Lung (tissue), 12 donors: Measurements from ENCODE around the gene PLD5. TPM values are rescaled to one million over a fixed set of nuclear protein-coding genes. Genes with fewer than 3 reads are reported as not detected.

Experiments used
- ATAC-seq: fragments of 200-7000 bp; cut with Tn5 transposase; one replicate; pipeline ENCODE4 v1.9.1; 2020; ENCODE audit warnings: moderate number of reproducible peaks; ENCODE audit not compliant: insufficient read depth, low FRiP score
- DNase-seq, 3 donors: peaks; one replicate each; pipeline ENCODE4 v3.0.0-alpha.2; 2013 to 2017
- H3K27ac ChIP-seq, 2 donors: one replicate each; pipeline ENCODE4 v1.5.1; 2013; ENCODE audit warnings: mild to moderate bottlenecking in 2 of 2, moderate library complexity in 2 of 2, control low read depth in 1 of 2, inconsistent platforms in 1 of 2, low read depth in 1 of 2, low read length in 1 of 2
- H3K27me3 ChIP-seq, 3 donors: one replicate each; pipeline ENCODE4 v1.5.1; 2013; ENCODE audit warnings: low read length in 2 of 3; ENCODE audit not compliant: control insufficient read depth in 3 of 3, insufficient read depth in 3 of 3
- H3K36me3 ChIP-seq, 4 donors: one replicate each; pipeline ENCODE4 v1.5.1; 2013; ENCODE audit warnings: low read length in 4 of 4, mild to moderate bottlenecking in 1 of 4, moderate library complexity in 1 of 4; ENCODE audit not compliant: control insufficient read depth in 4 of 4, insufficient read depth in 4 of 4
- H3K4me1 ChIP-seq, 5 donors: one replicate each; pipeline ENCODE4 v1.5.1; 2013; ENCODE audit warnings: low read length in 5 of 5, mild to moderate bottlenecking in 2 of 5, moderate library complexity in 1 of 5; ENCODE audit not compliant: control insufficient read depth in 5 of 5, insufficient read depth in 5 of 5
- H3K4me3 ChIP-seq: one replicate; pipeline ENCODE4 v1.5.1; 2013; ENCODE audit warnings: mild to moderate bottlenecking, control low read depth, moderate library complexity
- H3K9ac ChIP-seq, 2 donors: one replicate each; pipeline ENCODE4 v1.5.1; 2013; ENCODE audit warnings: low read length in 2 of 2, control low read depth in 1 of 2; ENCODE audit not compliant: insufficient read depth in 1 of 2
- H3K9me3 ChIP-seq, 4 donors: one replicate each; pipeline ENCODE4 v1.5.1; 2013; ENCODE audit warnings: low read length in 3 of 4, mild to moderate bottlenecking in 1 of 4, moderate library complexity in 1 of 4; ENCODE audit not compliant: control insufficient read depth in 4 of 4, insufficient read depth in 3 of 4
- WGBS, 2 donors: extraction: QIAGEN DNeasy Blood & Tissue Kit; methylation state at CpG; one replicate each; pipeline ENCODE4 v1.1.7; 2013; 5-methylcytosine and 5-hydroxymethylcytosine counted together
- polyA plus RNA-seq, 2 donors: library from polyadenylated mRNA; stranded (reverse); fragments of 200-250 nt; gene quantifications; one replicate each; pipeline ENCODE4 v1.2.1, GENCODE V29; 2013
- total RNA-seq, 2 donors: library from RNA; depleted of rRNA in 1 of 2; stranded (reverse); fragments of >200 nt in 1 of 2; gene quantifications; one replicate each; pipeline ENCODE4 v1.2.1, GENCODE V29; 2014 to 2021
- TF ChIP-seq, protein P1 (sequence below): IDR thresholded peaks from 2 replicates; pipeline ENCODE4 v1.5.1; 2012; ENCODE audit warnings: mild to moderate bottlenecking; ENCODE audit errors: control extremely low read depth, extremely low read depth
- donor health status: control.
- donor health status: control.
- donor health status: Bipolar disorder and iron deficiency.
- donor health status: healthy.
- donor health status: DM: yes; HTN: yes; CAD: no.

The PLD5 gene
- total and polyA plus RNA-seq, 4 donors, result 0.09 to 0.43 (median 0.28) TPM

DNA sequence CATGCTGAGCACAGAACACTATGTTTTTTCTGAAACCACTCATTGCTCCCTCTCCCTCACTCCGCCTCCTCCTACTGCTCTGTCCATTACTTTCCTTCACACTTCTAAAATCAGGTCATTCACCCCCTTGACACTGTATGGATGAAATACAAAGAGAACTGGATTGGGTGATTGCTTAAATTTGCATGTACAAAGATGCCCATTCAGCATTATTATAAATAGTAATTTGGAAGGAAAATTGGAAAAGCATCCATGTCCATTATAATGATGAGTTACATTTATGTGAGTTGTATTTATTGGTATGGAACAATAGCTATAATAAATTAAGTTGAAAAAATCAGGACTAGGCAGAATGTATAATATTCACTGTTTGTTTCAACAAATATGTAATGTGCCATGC is 83.7 kb downstream of the PLD5 start:
- WGBS, 2 donors, result 87 to 89% methylated on average over 1 of the region's 1 CpG

DNA sequence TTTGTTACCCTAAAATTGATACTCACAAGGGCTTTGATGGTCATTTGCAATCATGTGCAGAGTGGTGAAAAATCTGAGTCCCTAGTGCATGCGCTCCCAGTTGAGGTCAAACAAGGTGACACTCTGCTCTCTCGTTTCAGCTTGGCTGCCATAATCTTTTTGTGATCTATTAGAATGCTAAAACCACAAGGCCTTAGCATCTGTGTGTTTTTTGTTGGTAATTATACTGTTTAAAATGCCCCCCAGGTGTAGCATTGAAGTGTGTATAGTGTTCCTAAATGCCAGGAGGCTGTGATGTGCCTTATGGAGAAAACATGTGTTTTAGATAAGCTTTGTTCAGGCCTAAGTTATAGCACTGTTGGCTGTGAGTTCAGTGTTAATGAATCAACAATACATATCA is 89.3 kb downstream of the PLD5 start:
- H3K4me1 ChIP-seq, result no peaks in the 10 kb centered on the region
- DNase-seq (no peak), ATAC-seq (no peak)
- H3K9me3 ChIP-seq, result peaks cover 0 to 10% (median 0%) of the 10 kb centered on the region in 4 donors
- H3K4me3 ChIP-seq, result no peak overlapping the region
- 73 to 81% methylated on average over 2 of the region's 2 CpGs for WGBS, 2 donors
- H3K9ac ChIP-seq, result no peak overlapping the region
- no peaks in the 10 kb centered on the region for H3K27me3 ChIP-seq
- TF ChIP-seq, protein P1, sequence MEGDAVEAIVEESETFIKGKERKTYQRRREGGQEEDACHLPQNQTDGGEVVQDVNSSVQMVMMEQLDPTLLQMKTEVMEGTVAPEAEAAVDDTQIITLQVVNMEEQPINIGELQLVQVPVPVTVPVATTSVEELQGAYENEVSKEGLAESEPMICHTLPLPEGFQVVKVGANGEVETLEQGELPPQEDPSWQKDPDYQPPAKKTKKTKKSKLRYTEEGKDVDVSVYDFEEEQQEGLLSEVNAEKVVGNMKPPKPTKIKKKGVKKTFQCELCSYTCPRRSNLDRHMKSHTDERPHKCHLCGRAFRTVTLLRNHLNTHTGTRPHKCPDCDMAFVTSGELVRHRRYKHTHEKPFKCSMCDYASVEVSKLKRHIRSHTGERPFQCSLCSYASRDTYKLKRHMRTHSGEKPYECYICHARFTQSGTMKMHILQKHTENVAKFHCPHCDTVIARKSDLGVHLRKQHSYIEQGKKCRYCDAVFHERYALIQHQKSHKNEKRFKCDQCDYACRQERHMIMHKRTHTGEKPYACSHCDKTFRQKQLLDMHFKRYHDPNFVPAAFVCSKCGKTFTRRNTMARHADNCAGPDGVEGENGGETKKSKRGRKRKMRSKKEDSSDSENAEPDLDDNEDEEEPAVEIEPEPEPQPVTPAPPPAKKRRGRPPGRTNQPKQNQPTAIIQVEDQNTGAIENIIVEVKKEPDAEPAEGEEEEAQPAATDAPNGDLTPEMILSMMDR, result no peak
- H3K27ac ChIP-seq, result no peak overlapping the region
- H3K36me3 ChIP-seq, result no peaks in the 10 kb centered on the region

More for the DNA sequence above, 83.7 kb downstream of the PLD5 start:
- Histone ChIP-seq H3K27me3 (peaks cover 0 to 5% (median 0%) of the 10 kb centered on the region in 3 donors), H3K27ac (no peak overlapping the region), H3K36me3 (no peaks in the 10 kb centered on the region), H3K4me1 (no peaks in the 10 kb centered on the region), H3K9ac (no peak overlapping the region), H3K9me3 (no peaks in the 10 kb centered on the region), H3K4me3 (no peak overlapping the region)
- TF ChIP-seq, protein P1, result no peak
- ATAC-seq (no peak), DNase-seq (no peak)

DNA sequence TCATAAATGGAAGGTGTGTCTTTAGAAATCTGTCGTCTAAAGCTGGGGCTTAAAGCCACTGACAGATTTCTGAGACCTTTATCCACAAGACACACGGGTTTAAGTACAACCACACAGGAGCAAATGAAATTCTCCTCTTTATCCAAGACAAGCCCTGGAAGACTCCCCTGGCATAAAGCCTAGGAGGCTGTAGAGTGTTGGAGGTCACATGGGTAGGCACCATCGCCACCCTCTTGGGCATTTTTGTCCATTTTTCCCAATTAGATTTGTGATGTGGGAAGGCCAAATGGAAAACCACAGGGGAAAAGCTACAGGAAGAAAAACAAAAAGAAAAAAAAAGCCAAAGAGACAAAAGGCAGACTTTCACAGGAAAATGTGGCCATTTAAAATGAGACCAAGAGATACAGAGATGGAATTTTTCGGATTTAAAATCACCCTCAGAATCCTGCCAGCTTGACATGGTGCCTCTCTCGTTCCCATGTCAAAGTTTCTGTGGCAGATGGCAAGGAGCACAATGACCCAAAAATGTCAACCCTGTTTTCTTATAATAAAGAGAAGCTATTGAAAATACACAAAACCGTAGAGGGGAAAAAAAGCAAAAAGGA is 91.9 kb downstream of the PLD5 start:
- Histone ChIP-seq H3K4me3 (no peak overlapping the region), H3K9me3 (peaks cover 0 to 10% (median 0%) of the 10 kb centered on the region in 4 donors), H3K36me3 (no peaks in the 10 kb centered on the region), H3K27ac (no peak overlapping the region), H3K4me1 (peaks cover 0 to 14% (median 3%) of the 10 kb centered on the region in 5 donors), H3K27me3 (no peaks in the 10 kb centered on the region), H3K9ac (no peak overlapping the region)
- WGBS, 2 donors, result 67 to 70% methylated on average over 6 of the region's 6 CpGs
- ATAC-seq (no peak), DNase-seq (no peak)
- TF ChIP-seq, protein P1, result no peak

DNA sequence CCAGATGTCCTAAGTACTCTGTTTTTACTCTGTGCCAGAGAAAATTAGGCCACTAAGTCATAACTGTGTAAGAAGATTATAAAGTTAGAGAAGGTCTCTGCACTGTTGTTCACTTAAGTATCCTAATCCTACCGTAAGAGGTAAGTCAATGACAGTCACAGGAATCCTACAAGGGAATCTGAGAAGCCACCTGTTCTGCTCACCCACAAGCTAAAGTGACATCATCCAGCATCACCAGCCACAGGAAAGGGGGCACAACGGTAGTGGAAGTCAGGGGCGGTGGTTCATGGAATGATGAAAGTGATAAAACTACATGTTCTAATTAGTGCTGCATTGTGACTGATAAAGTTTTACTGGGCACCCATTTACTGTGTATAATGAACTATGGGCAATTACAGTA is 92.7 kb downstream of the PLD5 start:
- H3K36me3 ChIP-seq, result no peaks in the 10 kb centered on the region
- no peak for DNase-seq
- TF ChIP-seq, protein P1, result no peak
- ATAC-seq, result no peak
- no peak overlapping the region for H3K9ac ChIP-seq
- H3K27ac ChIP-seq, result no peak overlapping the region
- WGBS, 2 donors, result 83 to 86% methylated on average over 3 of the region's 3 CpGs
- peaks cover 0 to 22% (median 3%) of the 10 kb centered on the region in 5 donors for H3K4me1 ChIP-seq
- no peak overlapping the region for H3K4me3 ChIP-seq
- H3K27me3 ChIP-seq, result no peaks in the 10 kb centered on the region
- H3K9me3 ChIP-seq, result peaks cover 0 to 10% (median 0%) of the 10 kb centered on the region in 4 donors
